GM21447 (cell line): ENCODE measurements around the gene LRRC7.

Source experiments
- ATAC-seq: cut with Tn5 transposase; IDR thresholded peaks from one replicate; pipeline ENCODE4 v1.9.1; 2021; ENCODE audit not compliant: unreplicated experiment

LRRC7 gene

GRCh38 chr1:70153739-70154138 is 586.0 kb downstream of the LRRC7 start:
- ATAC-seq: no peak

- ATAC-seq: no peak
These were observed 588.9 kb downstream of the LRRC7 start for GRCh38 chr1:70156529-70157120.

- no peak for ATAC-seq
These were observed 596.6 kb downstream of the LRRC7 start for GRCh38 chr1:70164350-70164749.

- ATAC-seq: no peak
These were observed 600.6 kb downstream of the LRRC7 start for GRCh38 chr1:70168283-70168682.

- ATAC-seq: no peak
These were observed 601.5 kb downstream of the LRRC7 start for GRCh38 chr1:70169018-70169839.

- ATAC-seq: no peak
These were observed 603.8 kb downstream of the LRRC7 start for GRCh38 chr1:70171512-70171911.
